Progenitor cell of endocrine pancreas (in vitro differentiated cells): ENCODE measurements around the gene SLC35F3. TPM values are rescaled to one million over a fixed set of nuclear protein-coding genes. Genes with fewer than 3 reads are reported as not detected.

ENCODE experiments used
- DNase-seq: peaks from one replicate; pipeline ENCODE4 v3.0.0; 2021; ENCODE audit warnings: low spot score; ENCODE audit not compliant: unreplicated experiment
- H3K27ac Mint-ChIP-seq: 2 replicates; pipeline ENCODE4 v1.8.0; 2021; ENCODE audit warnings: mild to moderate bottlenecking, moderate library complexity, mixed read lengths
- H3K27me3 Mint-ChIP-seq: 2 replicates; pipeline ENCODE4 v1.8.0; 2021; ENCODE audit warnings: mixed read lengths
- H3K36me3 Mint-ChIP-seq: 2 replicates; pipeline ENCODE4 v1.8.0; 2022; ENCODE audit warnings: mixed read lengths; ENCODE audit not compliant: insufficient read depth
- H3K4me1 Mint-ChIP-seq: 2 replicates; pipeline ENCODE4 v1.8.0; 2021; ENCODE audit warnings: low read depth, mixed read lengths
- H3K4me3 Mint-ChIP-seq: 2 replicates; pipeline ENCODE4 v1.8.0; 2021; ENCODE audit warnings: low read depth, mild to moderate bottlenecking, moderate library complexity, mixed read lengths
- H3K9me3 Mint-ChIP-seq: 2 replicates; pipeline ENCODE4 v1.8.0; 2021; ENCODE audit warnings: low read depth, mixed read lengths
- CTCF ChIP-seq: fragments of 200-600 bp; sonication (generic); IDR thresholded peaks from one replicate; pipeline ENCODE4 v1.5.0; 2021; ENCODE audit warnings: antibody characterized with exemption, mild to moderate bottlenecking; ENCODE audit not compliant: unreplicated experiment
- total RNA-seq: library from RNA; stranded (reverse); gene quantifications from 2 replicates; pipeline ENCODE4 v1.2.1, GENCODE V29; 2021

The SLC35F3 gene
- total RNA-seq, 1 donor from 2014 or later = 0.74 TPM

- TF ChIP-seq CTCF = peak; percentile 73
- H3K9me3 Mint-ChIP-seq = peaks cover 11% of the 10 kb centered on the region
- H3K36me3 Mint-ChIP-seq = no peaks in the 10 kb centered on the region
- H3K27me3 Mint-ChIP-seq = peaks cover 23% of the 10 kb centered on the region
- peak overlapping the region; percentile 29 for H3K4me3 Mint-ChIP-seq
- no peak overlapping the region for H3K27ac Mint-ChIP-seq
- no peak for DNase-seq
- peaks cover 3% of the 10 kb centered on the region for H3K4me1 Mint-ChIP-seq
These were observed 308.5 kb downstream of the SLC35F3 start for GRCh38 chr1:234212764-234213657.

DNA sequence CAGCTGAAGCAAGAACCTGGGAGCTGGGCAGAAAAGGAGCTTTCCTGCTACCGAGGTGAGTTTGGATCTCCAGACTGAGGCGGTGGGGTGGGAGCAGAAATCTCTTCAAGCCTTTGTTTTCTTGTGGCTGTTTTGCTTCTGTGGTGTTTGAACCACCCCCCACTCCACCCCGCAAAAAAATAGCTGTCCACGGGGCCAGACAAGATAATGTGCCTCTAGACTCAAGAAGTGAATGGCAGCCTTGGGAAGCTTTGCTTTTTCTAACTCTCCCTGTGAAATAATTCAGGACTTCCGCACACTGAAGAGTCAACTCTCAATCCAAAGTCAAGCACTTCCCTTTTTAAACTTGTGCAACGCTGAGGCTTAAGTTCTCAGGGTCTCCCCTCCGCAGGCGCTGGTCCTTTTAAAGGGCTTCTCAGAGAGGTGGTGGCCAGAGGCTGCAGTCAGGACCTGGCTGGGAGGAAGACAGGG, 309.2 kb downstream of the SLC35F3 start:
- no peaks in the 10 kb centered on the region for H3K36me3 Mint-ChIP-seq
- no peak for DNase-seq
- H3K4me3 Mint-ChIP-seq = peak overlapping the region; percentile 76
- peak overlapping the region; percentile 37 for H3K27ac Mint-ChIP-seq
- peaks cover 3% of the 10 kb centered on the region for H3K4me1 Mint-ChIP-seq
- TF ChIP-seq CTCF = no peak
- peaks cover 11% of the 10 kb centered on the region for H3K9me3 Mint-ChIP-seq
- H3K27me3 Mint-ChIP-seq = peaks cover 23% of the 10 kb centered on the region

- Mint-ChIP-seq H3K27me3 (peaks cover 23% of the 10 kb centered on the region), H3K4me1 (peaks cover 3% of the 10 kb centered on the region), H3K4me3 (peak overlapping the region; percentile 76), H3K9me3 (peaks cover 10% of the 10 kb centered on the region), H3K27ac (peak overlapping the region; percentile 37), H3K36me3 (no peaks in the 10 kb centered on the region)
- TF ChIP-seq CTCF = no peak
- DNase-seq = peak; percentile 43
These were observed 309.8 kb downstream of the SLC35F3 start for GRCh38 chr1:234214129-234214910.

DNA sequence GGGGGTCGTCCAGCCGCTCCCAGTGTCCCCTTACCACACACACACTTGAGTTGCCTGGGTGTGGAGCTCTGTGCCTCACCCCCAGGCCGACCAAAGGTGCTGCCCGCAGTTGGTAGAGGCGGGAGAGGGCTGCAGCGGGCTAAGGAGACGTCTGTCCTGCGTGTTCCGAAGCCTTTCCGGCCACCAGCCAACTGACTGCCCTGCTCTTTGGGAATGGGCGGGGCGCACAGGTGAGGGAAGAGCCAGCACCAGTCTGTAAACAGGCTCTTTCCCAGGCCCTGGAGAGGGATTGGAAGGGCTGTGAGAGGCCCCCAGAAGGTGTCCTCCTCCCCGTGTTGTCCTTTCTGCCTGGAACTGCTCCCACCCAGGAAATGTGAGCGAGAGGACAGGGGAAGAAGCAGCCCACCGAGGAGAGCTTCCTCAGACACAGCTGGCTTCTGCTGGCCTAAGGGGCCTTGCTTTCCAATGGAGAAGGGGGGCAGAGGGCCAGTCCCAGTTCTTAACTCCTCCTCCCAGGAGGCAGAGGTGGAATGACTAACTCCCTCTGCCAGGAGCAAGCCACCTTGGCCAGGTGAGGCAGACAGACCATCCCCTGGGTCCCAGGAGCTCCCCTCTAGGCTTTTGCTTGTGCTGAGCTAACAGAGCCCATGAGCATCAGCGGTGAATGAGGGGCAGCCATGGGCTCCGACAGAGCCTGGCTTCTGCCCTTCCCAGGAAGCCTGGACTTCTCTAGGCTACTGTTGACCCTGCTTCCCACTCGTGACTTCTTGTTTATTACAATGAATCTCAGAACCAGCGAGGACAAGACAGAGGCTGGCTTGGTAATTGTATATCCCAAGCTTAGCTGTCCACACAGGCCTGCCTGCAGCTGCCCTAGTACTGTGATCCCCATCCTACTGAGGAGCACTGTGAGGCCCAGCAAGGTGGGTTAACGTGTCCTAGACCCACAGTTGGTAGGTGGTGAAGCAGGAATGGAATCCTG, 310.7 kb downstream of the SLC35F3 start:
- Mint-ChIP-seq H3K27me3 (peaks cover 23% of the 10 kb centered on the region), H3K27ac (no peak overlapping the region), H3K36me3 (no peaks in the 10 kb centered on the region), H3K4me3 (peak overlapping the region; percentile 75), H3K4me1 (peaks cover 3% of the 10 kb centered on the region), H3K9me3 (peaks cover 4% of the 10 kb centered on the region)
- TF ChIP-seq CTCF = no peak
- no peak for DNase-seq
